Measurements from ENCODE around the gene AGT. TPM values are rescaled to one million over a fixed set of nuclear protein-coding genes. Genes with fewer than 3 reads are reported as not detected.

AGT gene
- total and polyA plus RNA-seq, 3 donors from 2014 or later: 3.3 to 10.7 (median 4.6) TPM

- H3K27me3 ChIP-seq: no peaks in the 10 kb centered on the region
- H3K4me1 ChIP-seq: no peaks in the 10 kb centered on the region
- WGBS, 2 donors: 90 to 91% methylated on average over 12 to 18 of the region's 18 CpGs
- H3K27ac ChIP-seq: no peak overlapping the region
- H3K9me3 ChIP-seq: no peaks in the 10 kb centered on the region
- TF ChIP-seq POLR2A (IDR thresholded peaks at IDR 0.05): no peak
- TF ChIP-seq CTCF (IDR thresholded peaks at IDR 0.05): no peak
- intact Hi-C loops (cut with DNase I; ENCODE audit: low total_unique reads): no loop called here
- no peak overlapping the region for H3K4me3 ChIP-seq
- no peaks in the 10 kb centered on the region for H3K36me3 ChIP-seq (ENCODE audit: low read depth, missing control alignments)
- DNase-seq: no peak
Observed at GRCh38 chr1:230705289-230706019, 8.5 kb downstream of the AGT start.

DNA sequence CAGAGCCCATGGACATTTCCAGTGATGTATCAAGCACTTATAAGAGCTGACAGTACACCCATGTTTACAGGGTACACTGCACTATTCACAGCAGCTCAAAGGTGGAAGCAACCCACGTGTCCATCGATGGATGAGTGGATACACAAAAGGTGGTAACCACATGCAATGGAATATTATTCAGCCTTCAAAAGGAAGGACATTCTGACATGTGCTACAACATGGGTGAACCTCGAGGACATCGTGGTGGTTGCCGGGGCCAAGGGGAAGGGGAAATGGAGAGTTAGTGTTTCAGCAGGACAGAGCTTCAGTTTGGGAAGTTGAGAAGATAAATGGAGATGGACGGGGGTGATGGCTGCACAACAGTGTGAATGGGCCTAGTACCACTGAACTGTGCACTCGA lies 9.1 kb downstream of the AGT start:
- no peaks in the 10 kb centered on the region for H3K27me3 ChIP-seq
- DNase-seq: no peak
- WGBS, 2 donors: 96% methylated on average over 7 of the region's 7 CpGs
- H3K27ac ChIP-seq: no peak overlapping the region
- H3K4me1 ChIP-seq: no peaks in the 10 kb centered on the region
- intact Hi-C loops (cut with DNase I; ENCODE audit: low total_unique reads): no loop called here
- H3K36me3 ChIP-seq (ENCODE audit: low read depth, missing control alignments): no peaks in the 10 kb centered on the region
- no peaks in the 10 kb centered on the region for H3K9me3 ChIP-seq
- H3K4me3 ChIP-seq: no peak overlapping the region
- TF ChIP-seq POLR2A (IDR thresholded peaks at IDR 0.05) (no peak), CTCF (IDR thresholded peaks at IDR 0.05) (no peak)

DNA sequence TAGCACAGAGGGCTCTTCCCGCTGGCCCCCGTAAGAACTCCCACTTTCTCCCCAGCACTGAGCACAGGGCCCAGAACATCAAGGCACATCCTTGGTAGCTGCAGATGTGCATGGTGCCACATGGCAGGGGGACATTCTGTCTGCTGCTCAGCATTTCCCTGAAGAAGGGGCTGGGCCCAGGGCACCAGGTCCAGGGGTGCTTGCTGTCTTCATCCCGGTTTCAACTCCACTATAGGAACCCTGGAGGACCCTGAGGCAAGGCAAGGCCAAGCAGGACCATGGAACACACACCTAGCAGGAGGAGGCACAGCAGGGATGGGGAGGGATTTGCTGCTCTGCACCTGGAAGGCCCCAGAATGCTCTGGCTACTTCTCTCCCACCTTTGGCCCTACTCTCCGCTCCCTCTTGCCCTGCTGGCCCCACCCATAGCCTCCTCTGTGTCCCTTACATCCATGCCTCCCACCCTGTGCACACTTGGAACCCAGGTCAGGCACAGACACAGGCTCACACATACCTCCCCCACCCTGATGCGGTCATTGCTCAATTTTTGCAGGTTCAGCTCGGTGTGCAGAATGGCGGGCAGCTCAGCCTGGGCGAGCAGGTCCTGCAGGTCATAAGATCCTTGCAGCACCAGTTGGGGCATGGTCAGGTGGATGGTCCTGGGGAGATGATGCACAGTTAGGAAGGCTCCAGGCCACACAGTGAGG lies 10.1 kb downstream of the AGT start:
- Histone ChIP-seq H3K4me3 (no peak overlapping the region), H3K4me1 (no peaks in the 10 kb centered on the region), H3K9me3 (no peaks in the 10 kb centered on the region), H3K27me3 (no peaks in the 10 kb centered on the region), H3K36me3 (ENCODE audit: low read depth, missing control alignments) (no peaks in the 10 kb centered on the region), H3K27ac (no peak overlapping the region)
- WGBS, 2 donors: 93 to 100% methylated on average over 5 to 8 of the region's 8 CpGs
- no peak for TF ChIP-seq CTCF (IDR thresholded peaks at IDR 0.05)
- intact Hi-C loops (cut with DNase I; ENCODE audit: low total_unique reads): no loop called here
- DNase-seq: no peak

DNA sequence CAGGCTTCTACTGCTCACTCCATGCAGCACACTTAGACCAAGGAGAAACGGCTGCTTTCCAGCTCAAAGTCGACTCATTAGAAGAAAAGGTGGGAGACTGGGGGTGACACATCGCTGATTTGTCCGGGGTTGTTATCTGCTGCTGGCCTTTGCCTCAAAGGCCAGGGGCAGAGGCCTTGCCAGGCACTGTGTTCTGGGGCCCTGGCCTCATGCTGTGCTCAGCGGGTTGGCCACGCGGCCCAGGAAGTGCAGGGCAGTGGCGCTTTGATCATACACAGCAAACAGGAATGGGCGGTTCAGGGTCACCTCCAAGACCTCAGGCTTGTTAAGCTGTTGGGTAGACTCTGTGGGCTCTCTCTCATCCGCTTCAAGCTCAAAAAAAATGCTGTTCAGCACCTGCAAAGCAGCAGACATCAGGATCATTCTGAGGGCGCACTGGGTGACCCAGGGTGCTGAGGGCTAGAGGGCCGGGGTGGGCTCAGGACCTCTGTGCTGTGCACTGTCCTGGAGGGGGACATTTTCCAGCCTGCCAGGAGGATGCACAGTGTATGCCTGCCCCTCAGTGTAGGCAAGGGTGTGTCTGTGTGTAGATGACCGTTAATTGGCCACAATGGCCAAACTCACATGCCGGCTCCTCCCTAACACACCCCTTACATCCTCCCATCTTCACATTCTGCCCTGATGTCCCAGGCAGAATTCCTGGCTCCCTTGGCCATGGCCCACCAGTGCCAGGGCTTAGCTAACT lies 10.8 kb downstream of the AGT start:
- WGBS, 2 donors: 80 to 81% methylated on average over 13 to 14 of the region's 14 CpGs
- Histone ChIP-seq H3K27ac (no peak overlapping the region), H3K9me3 (no peaks in the 10 kb centered on the region), H3K27me3 (no peaks in the 10 kb centered on the region), H3K36me3 (ENCODE audit: low read depth, missing control alignments) (no peaks in the 10 kb centered on the region), H3K4me3 (no peak overlapping the region), H3K4me1 (no peaks in the 10 kb centered on the region)
- intact Hi-C loops (cut with DNase I; ENCODE audit: low total_unique reads): no loop called here
- DNase-seq: no peak
- TF ChIP-seq CTCF (IDR thresholded peaks at IDR 0.05) (no peak), POLR2A (IDR thresholded peaks at IDR 0.05) (no peak)

Data from testis (tissue), 3 donors.